A673 (cell line): ENCODE data around the gene SNAPC2. TPM values are rescaled to one million over a fixed set of nuclear protein-coding genes. Genes with fewer than 3 reads are reported as not detected.

Experiments
- BruUV-seq: library from RNA; stranded (reverse); fragments of 400-500 nt; replicated peaks from 2 replicates; lab custom pipeline; 2021; lab: Mats Ljungman, UMichigan
- CTCF ChIA-PET: fragments of 300-600 bp; sonication (Branson Sonifier 250); formaldehyde crosslinking; loops from one replicate; lab custom pipeline; 2022; ENCODE audit warnings: antibody characterized with exemption; lab: Charles Lee
- POLR2A ChIA-PET: fragments of 300-600 bp; sonication (Branson Sonifier 250); formaldehyde crosslinking; loops from one replicate; lab custom pipeline; 2022; ENCODE audit warnings: antibody characterized with exemption; ENCODE audit not compliant: low non-redundant PET; lab: Charles Lee
- DNase-seq: peaks from one replicate; pipeline ENCODE4 v3.0.0-alpha.2; 2015; ENCODE audit warnings: low spot score
- H3K27ac ChIP-seq: fragments of 200-600 bp; sonication (generic); 2 replicates; pipeline ENCODE4 v1.5.1; 2016; ENCODE audit warnings: mixed run types, low read depth, mild to moderate bottlenecking, mixed read lengths, antibody characterized with exemption, low read length; ENCODE audit not compliant: poor library complexity, severe bottlenecking
- H3K27me3 ChIP-seq: fragments of 200-600 bp; sonication (generic); replicated peaks from 2 replicates; pipeline ENCODE4 v1.6.1; 2017; ENCODE audit warnings: mixed run types, low read depth, mild to moderate bottlenecking, mixed read lengths, antibody characterized with exemption, low read length; ENCODE audit not compliant: insufficient read depth, poor library complexity
- H3K36me3 ChIP-seq: fragments of 200-600 bp; sonication (generic); 2 replicates; pipeline ENCODE4 v1.6.1; 2016; ENCODE audit warnings: mixed run types, mild to moderate bottlenecking, mixed read lengths, antibody characterized with exemption, low read length; ENCODE audit not compliant: insufficient read depth, poor library complexity, severe bottlenecking
- H3K4me1 ChIP-seq: fragments of 200-600 bp; sonication (generic); 2 replicates; pipeline ENCODE4 v1.6.1; 2017; ENCODE audit warnings: mixed run types, mild to moderate bottlenecking, mixed read lengths, antibody characterized with exemption, low read length; ENCODE audit not compliant: insufficient read depth, poor library complexity, severe bottlenecking
- H3K4me3 ChIP-seq: fragments of 200-600 bp; sonication (generic); 2 replicates; pipeline ENCODE4 v1.5.1; 2016; ENCODE audit warnings: low read depth, mixed run types, mild to moderate bottlenecking, mixed read lengths, low read length; ENCODE audit not compliant: poor library complexity, severe bottlenecking
- H3K9me3 ChIP-seq: fragments of 200-600 bp; sonication (generic); 2 replicates; pipeline ENCODE4 v1.6.1; 2016; ENCODE audit warnings: mixed run types, low read depth, mild to moderate bottlenecking, mixed read lengths, antibody characterized with exemption, low read length; ENCODE audit not compliant: poor library complexity, severe bottlenecking
- CTCF ChIP-seq: fragments of 300-800, 200-600 bp; sonication (generic); conservative IDR thresholded peaks from 2 replicates; pipeline ENCODE4 v1.5.1; 2017; ENCODE audit warnings: low read depth, mild to moderate bottlenecking, antibody characterized with exemption, low read length, moderate library complexity, mixed read lengths
- EZH2 ChIP-seq: fragments of 200-600 bp; sonication (generic); IDR thresholded peaks from 2 replicates; pipeline ENCODE4 v1.6.1; 2017; ENCODE audit warnings: borderline replicate concordance, low read depth, mild to moderate bottlenecking, mixed read lengths, antibody characterized with exemption, low read length; ENCODE audit not compliant: poor library complexity, severe bottlenecking
- intact Hi-C: fragments of 100-400 bp; cut with micrococcal nuclease; formaldehyde crosslinking; loops from one replicate; pipeline ENCODE4 v1.10.0; 2022; ENCODE audit not compliant: unreplicated experiment
- total RNA-seq: library from RNA; stranded (reverse); gene quantifications from 2 replicates; pipeline ENCODE4 v1.2.3, GENCODE V29; 2021

Gene SNAPC2
- total RNA-seq, 1 experiment from 2014 or later, result 30.2 TPM

- Histone ChIP-seq H3K36me3 (peaks cover 23% of the 10 kb centered on the region), H3K27ac (peak overlapping the region; percentile 99), H3K27me3 (no peaks in the 10 kb centered on the region), H3K4me3 (peak overlapping the region; percentile 94), H3K4me1 (peaks cover 3% of the 10 kb centered on the region), H3K9me3 (no peaks in the 10 kb centered on the region)
- TF ChIP-seq EZH2 (no peak), CTCF (no peak)
- no peak for DNase-seq
- intact Hi-C loops, result loop anchor here (5.0 kb wide), 1 partner anchor 59 kb away; no protein-coding TSS in a partner anchor
- BruUV-seq, result no TSS peak
- ChIA-PET POLR2A (interaction anchor here (1.6 kb wide), 1 partner anchor 23 kb away, joined by 4 read pairs; the partner anchor contains the start of gene SNAPC2), CTCF (interaction anchor here (0.5 to 1.8 kb wide), 5 partner anchors 14 to 583 kb away, joined by 3 to 10 read pairs (median 6); partner anchors contain the start of gene SNAPC2)
Observed at GRCh38 chr19:7942981-7943443, 22.9 kb downstream of the SNAPC2 start.

GRCh38 chr19:7943444-7944176, 23.5 kb downstream of the SNAPC2 start, which contains the start of gene TIMM44:
Gene TIMM44 (minus strand): TSS chr19:7943666. CDS start chr19:7943651, 15 bp downstream.
- intact Hi-C loops, result loop anchor here (1.0 to 5.0 kb wide), 2 partner anchors 59 to 310 kb away; no protein-coding TSS in a partner anchor
- TF ChIP-seq CTCF (no peak), EZH2 (no peak)
- Histone ChIP-seq H3K4me1 (peaks cover 3% of the 10 kb centered on the region), H3K27ac (peak within 1 kb of the TSS; percentile 99), H3K9me3 (no peaks in the 10 kb centered on the region), H3K4me3 (peak within 1 kb of the TSS; percentile 94), H3K27me3 (no peaks in the 10 kb centered on the region), H3K36me3 (peaks cover 20% of the 10 kb centered on the region)
- ChIA-PET POLR2A (interaction anchor here (0.5 to 1.6 kb wide), 5 partner anchors 14 to 1923 kb away, joined by 3 to 6 read pairs (median 4); partner anchors contain the start of gene SNAPC2), CTCF (interaction anchor here (0.5 to 1.8 kb wide), 8 partner anchors 15 to 583 kb away, joined by 3 to 10 read pairs (median 6); partner anchors contain the start of gene SNAPC2)
- no TSS peak for BruUV-seq
- peak; percentile 100 for DNase-seq

- DNase-seq, result peak; percentile 98
- Histone ChIP-seq H3K4me3 (peak overlapping the region; percentile 94), H3K9me3 (no peaks in the 10 kb centered on the region), H3K27me3 (no peaks in the 10 kb centered on the region), H3K4me1 (peaks cover 3% of the 10 kb centered on the region), H3K27ac (peak overlapping the region; percentile 99), H3K36me3 (peaks cover 16% of the 10 kb centered on the region)
- CTCF ChIA-PET, result interaction anchor here (0.5 to 1.8 kb wide), 11 partner anchors 8 to 371 kb away, joined by 3 to 19 read pairs (median 6); partner anchors contain the start of genes ELAVL1 and SNAPC2
- peak; percentile 91 for TF ChIP-seq CTCF
- TF ChIP-seq EZH2, result no peak
- intact Hi-C loops, result loop anchor here (1.0 to 5.0 kb wide), 2 partner anchors 58 to 309 kb away; no protein-coding TSS in a partner anchor
- POLR2A ChIA-PET, result interaction anchor here (0.5 to 1.6 kb wide), 6 partner anchors 15 to 1922 kb away, joined by 3 to 6 read pairs (median 4); partner anchors contain the start of gene SNAPC2
- BruUV-seq, result TSS peak; percentile 90
Observed at GRCh38 chr19:7944177-7944761, 24.1 kb downstream of the SNAPC2 start.
